Measurements from ENCODE around the gene CTNND1. TPM values are rescaled to one million over a fixed set of nuclear protein-coding genes. Genes with fewer than 3 reads are reported as not detected.

CTNND1 gene
- total and polyA plus RNA-seq, 10 of the 15 experiments (the other 5 are each of a cell fraction or from before 2014, with no cell fraction given) = 4.7 to 70.0 (median 30.0) TPM

GRCh38 chr11:57751176-57751575, 10.4 kb upstream of the CTNND1 start:
- H3K79me2 ChIP-seq (ENCODE audit: control insufficient read depth, insufficient read depth, low read length) = no peaks in the 10 kb centered on the region
- DNase-seq (ENCODE audit: low read depth, low spot score) = no peak
- no peaks in the 10 kb centered on the region for H3K27me3 ChIP-seq (replicated peaks in 1 of 2; ENCODE audit: control insufficient read depth in 2 of 2, insufficient read depth in 2 of 2, low read length in 1 of 2)
- H3K4me1 ChIP-seq (ENCODE audit: control insufficient read depth, insufficient read depth, low read length) = no peaks in the 10 kb centered on the region
- intact Hi-C loops (cut with micrococcal nuclease; ENCODE audit: unreplicated experiment) = loop anchor here (1.0 kb wide), 1 partner anchor 49 kb away; no protein-coding TSS in a partner anchor
- ATAC-seq = no peak; the same call in 2 of the 3 replicates
- RAD21 ChIA-PET (ENCODE audit: unreplicated experiment) = interaction anchor here (1.0 to 3.2 kb wide), 4 partner anchors 10 to 49 kb away, joined by 3 to 69 read pairs (median 10); partner anchors contain the start of gene CTNND1
- BruUV-seq (replicated peaks) = no TSS peak
- no peak overlapping the region for H2AFZ ChIP-seq (ENCODE audit: control insufficient read depth, low read depth, low read length)
- in situ Hi-C loops (cut with MboI) = no loop called here
- H3K4me2 ChIP-seq (ENCODE audit: control insufficient read depth, insufficient read depth) = no peak overlapping the region
- no peak overlapping the region for H3K9ac ChIP-seq (ENCODE audit: control insufficient read depth, insufficient read depth, low read length)
- SMC1A ChIA-PET (ENCODE audit: uncharacterized antibody, unreplicated experiment) = interaction anchor here (0.5 to 3.3 kb wide), 19 partner anchors 9 to 774 kb away, joined by 3 to 58 read pairs (median 4); partner anchors contain the start of genes CTNND1 and SELENOH
- no peaks in the 10 kb centered on the region for H4K20me1 ChIP-seq (ENCODE audit: control insufficient read depth, insufficient read depth)
- FAIRE-seq = no peak
- H3K9me3 ChIP-seq (replicated peaks; ENCODE audit: control insufficient read depth, insufficient read depth, low read length) = no peaks in the 10 kb centered on the region; the same call in 2 of the 3 replicates
- TF ChIP-seq EED (IDR thresholded peaks at IDR 0.05; ENCODE audit: low read depth) = no peak
- no peak for TF ChIP-seq SRF (IDR thresholded peaks at IDR 0.05; ENCODE audit: low read depth in 2 of 2, low read length in 2 of 2)
- TF ChIP-seq RELA (IDR thresholded peaks at IDR 0.05; ENCODE audit: borderline replicate concordance, partially characterized antibody) = no peak
- TF ChIP-seq CBX3 (IDR thresholded peaks at IDR 0.05; ENCODE audit: borderline replicate concordance, low read depth) = no peak
- TF ChIP-seq, protein P1, sequence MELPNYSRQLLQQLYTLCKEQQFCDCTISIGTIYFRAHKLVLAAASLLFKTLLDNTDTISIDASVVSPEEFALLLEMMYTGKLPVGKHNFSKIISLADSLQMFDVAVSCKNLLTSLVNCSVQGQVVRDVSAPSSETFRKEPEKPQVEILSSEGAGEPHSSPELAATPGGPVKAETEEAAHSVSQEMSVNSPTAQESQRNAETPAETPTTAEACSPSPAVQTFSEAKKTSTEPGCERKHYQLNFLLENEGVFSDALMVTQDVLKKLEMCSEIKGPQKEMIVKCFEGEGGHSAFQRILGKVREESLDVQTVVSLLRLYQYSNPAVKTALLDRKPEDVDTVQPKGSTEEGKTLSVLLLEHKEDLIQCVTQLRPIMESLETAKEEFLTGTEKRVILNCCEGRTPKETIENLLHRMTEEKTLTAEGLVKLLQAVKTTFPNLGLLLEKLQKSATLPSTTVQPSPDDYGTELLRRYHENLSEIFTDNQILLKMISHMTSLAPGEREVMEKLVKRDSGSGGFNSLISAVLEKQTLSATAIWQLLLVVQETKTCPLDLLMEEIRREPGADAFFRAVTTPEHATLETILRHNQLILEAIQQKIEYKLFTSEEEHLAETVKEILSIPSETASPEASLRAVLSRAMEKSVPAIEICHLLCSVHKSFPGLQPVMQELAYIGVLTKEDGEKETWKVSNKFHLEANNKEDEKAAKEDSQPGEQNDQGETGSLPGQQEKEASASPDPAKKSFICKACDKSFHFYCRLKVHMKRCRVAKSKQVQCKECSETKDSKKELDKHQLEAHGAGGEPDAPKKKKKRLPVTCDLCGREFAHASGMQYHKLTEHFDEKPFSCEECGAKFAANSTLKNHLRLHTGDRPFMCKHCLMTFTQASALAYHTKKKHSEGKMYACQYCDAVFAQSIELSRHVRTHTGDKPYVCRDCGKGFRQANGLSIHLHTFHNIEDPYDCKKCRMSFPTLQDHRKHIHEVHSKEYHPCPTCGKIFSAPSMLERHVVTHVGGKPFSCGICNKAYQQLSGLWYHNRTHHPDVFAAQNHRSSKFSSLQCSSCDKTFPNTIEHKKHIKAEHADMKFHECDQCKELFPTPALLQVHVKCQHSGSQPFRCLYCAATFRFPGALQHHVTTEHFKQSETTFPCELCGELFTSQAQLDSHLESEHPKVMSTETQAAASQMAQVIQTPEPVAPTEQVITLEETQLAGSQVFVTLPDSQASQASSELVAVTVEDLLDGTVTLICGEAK (IDR thresholded peaks at IDR 0.05; ENCODE audit: borderline replicate concordance) = no peak
- TF ChIP-seq, protein P2, sequence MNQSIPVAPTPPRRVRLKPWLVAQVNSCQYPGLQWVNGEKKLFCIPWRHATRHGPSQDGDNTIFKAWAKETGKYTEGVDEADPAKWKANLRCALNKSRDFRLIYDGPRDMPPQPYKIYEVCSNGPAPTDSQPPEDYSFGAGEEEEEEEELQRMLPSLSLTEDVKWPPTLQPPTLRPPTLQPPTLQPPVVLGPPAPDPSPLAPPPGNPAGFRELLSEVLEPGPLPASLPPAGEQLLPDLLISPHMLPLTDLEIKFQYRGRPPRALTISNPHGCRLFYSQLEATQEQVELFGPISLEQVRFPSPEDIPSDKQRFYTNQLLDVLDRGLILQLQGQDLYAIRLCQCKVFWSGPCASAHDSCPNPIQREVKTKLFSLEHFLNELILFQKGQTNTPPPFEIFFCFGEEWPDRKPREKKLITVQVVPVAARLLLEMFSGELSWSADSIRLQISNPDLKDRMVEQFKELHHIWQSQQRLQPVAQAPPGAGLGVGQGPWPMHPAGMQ (IDR thresholded peaks at IDR 0.05; ENCODE audit: borderline replicate concordance) = no peak
- no peak for TF ChIP-seq SIN3A (IDR thresholded peaks at IDR 0.05; ENCODE audit: low read depth, low read length)
- no peak for TF ChIP-seq POLR2A (IDR thresholded peaks at IDR 0.05; ENCODE audit: low read depth, low read length)
- TF ChIP-seq ZZZ3 (IDR thresholded peaks at IDR 0.05; ENCODE audit: control insufficient read depth, insufficient read length, low read depth) = no peak
- no peak for TF ChIP-seq NFXL1 (IDR thresholded peaks at IDR 0.05; ENCODE audit: borderline replicate concordance)
- TF ChIP-seq BRCA1 (IDR thresholded peaks at IDR 0.05; ENCODE audit: low read depth, low read length) = no peak
- no peak for TF ChIP-seq DPF2 (IDR thresholded peaks at IDR 0.05)
- TF ChIP-seq CHD1 (IDR thresholded peaks at IDR 0.05; ENCODE audit: low read depth, low read length) = no peak
- TF ChIP-seq TAF1 (IDR thresholded peaks at IDR 0.05; ENCODE audit: borderline replicate concordance, low read depth, low read length) = no peak
- no peak for TF ChIP-seq EZH2 (IDR thresholded peaks at IDR 0.05; ENCODE audit: borderline replicate concordance, control insufficient read depth, low read depth, low read length)
- H3K4me3 ChIP-seq = no peak overlapping the region
- no peaks in the 10 kb centered on the region; a peak in 1 of 4 replicates for H3K36me3 ChIP-seq (ENCODE audit: control insufficient read depth in 2 of 2, insufficient read depth in 2 of 2, low read length in 1 of 2)
- POLR2A ChIA-PET = interaction anchor here (1.0 to 1.4 kb wide), 3 partner anchors 10 to 49 kb away, joined by 3 to 6 read pairs (median 3); partner anchors contain the start of genes CTNND1 and SELENOH
- H3K27ac ChIP-seq (ENCODE audit: control insufficient read depth, insufficient read depth) = no peak overlapping the region
- CTCF ChIA-PET = interaction anchor here (0.7 to 12.2 kb wide), 16 partner anchors 9 to 878 kb away, joined by 3 to 227 read pairs (median 4); partner anchors contain the start of genes CTNND1, MED19 and SELENOH

Data from GM12878 (cell line).